Parathyroid adenoma (tissue), 2 donors: Measurements from ENCODE around the gene VTA1.

Experiments
- H2AFZ ChIP-seq: fragments of 300-600 bp; sonication (generic); one replicate; pipeline ENCODE4 v1.7.0; 2017; ENCODE audit warnings: antibody characterized with exemption, mild to moderate bottlenecking
- H3K27ac ChIP-seq: fragments of 300-600 bp; sonication (generic); one replicate; pipeline ENCODE4 v1.7.0; 2017
- H3K27me3 ChIP-seq: fragments of 300-600 bp; sonication (generic); one replicate; pipeline ENCODE4 v1.7.0; 2017; ENCODE audit warnings: low read length; ENCODE audit not compliant: control insufficient read depth, insufficient read depth
- H3K36me3 ChIP-seq: fragments of 300-600 bp; sonication (generic); one replicate; pipeline ENCODE4 v1.7.0; 2017; ENCODE audit warnings: low read length; ENCODE audit not compliant: control insufficient read depth, insufficient read depth
- H3K4me1 ChIP-seq: fragments of 300-600 bp; sonication (generic); one replicate; pipeline ENCODE4 v1.7.0; 2017; ENCODE audit warnings: control low read depth
- H3K4me2 ChIP-seq: fragments of 300-600 bp; sonication (generic); one replicate; pipeline ENCODE4 v1.7.0; 2017; ENCODE audit warnings: low read length
- H3K4me3 ChIP-seq: fragments of 300-600 bp; sonication (generic); one replicate; pipeline ENCODE4 v1.7.0; 2017; ENCODE audit warnings: low read depth, low read length
- H3K79me2 ChIP-seq: fragments of 300-600 bp; sonication (generic); one replicate; pipeline ENCODE4 v1.7.0; 2017; ENCODE audit warnings: control low read depth
- H3K9ac ChIP-seq: fragments of 300-600 bp; sonication (generic); one replicate; pipeline ENCODE4 v1.7.0; 2017; ENCODE audit warnings: mild to moderate bottlenecking
- H3K9me3 ChIP-seq: fragments of 300-600 bp; sonication (generic); one replicate; pipeline ENCODE4 v1.7.0; 2017; ENCODE audit warnings: low read length; ENCODE audit not compliant: control insufficient read depth
- TF ChIP-seq, protein P1 (sequence below): fragments of 300-600 bp; sonication (generic); IDR thresholded peaks from one replicate; pipeline ENCODE4 v1.7.0; 2017; ENCODE audit warnings: antibody characterized with exemption, mild to moderate bottlenecking
- donor health status: primary hyperparathyroidism.

VTA1 gene

DNA sequence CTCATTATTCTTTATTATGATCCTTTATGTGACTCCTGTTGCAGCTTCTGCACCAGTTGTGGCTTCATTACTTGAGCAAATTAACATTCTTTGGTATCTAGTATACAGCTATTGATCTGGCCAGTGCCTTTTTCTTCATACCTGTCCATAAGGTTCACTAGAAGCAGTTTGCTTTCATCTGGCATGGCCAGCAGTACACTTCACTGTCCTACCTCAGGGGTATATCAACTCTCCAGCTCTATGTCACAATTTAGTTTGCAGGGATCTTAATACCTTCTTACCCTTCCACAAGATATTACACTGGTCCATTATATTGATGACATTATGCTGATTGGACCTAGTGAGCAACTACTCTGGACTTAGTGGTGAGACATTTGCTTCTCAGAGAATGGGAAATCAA is 46.6 kb downstream of the VTA1 start:
- Histone ChIP-seq H3K4me1 (no peaks in the 10 kb centered on the region), H2AFZ (no peak overlapping the region), H3K27me3 (no peaks in the 10 kb centered on the region), H3K79me2 (peaks cover 4% of the 10 kb centered on the region), H3K4me2 (no peak overlapping the region), H3K4me3 (no peak overlapping the region), H3K9me3 (no peaks in the 10 kb centered on the region), H3K9ac (no peak overlapping the region), H3K36me3 (no peaks in the 10 kb centered on the region), H3K27ac (no peak overlapping the region)
- TF ChIP-seq, protein P1, sequence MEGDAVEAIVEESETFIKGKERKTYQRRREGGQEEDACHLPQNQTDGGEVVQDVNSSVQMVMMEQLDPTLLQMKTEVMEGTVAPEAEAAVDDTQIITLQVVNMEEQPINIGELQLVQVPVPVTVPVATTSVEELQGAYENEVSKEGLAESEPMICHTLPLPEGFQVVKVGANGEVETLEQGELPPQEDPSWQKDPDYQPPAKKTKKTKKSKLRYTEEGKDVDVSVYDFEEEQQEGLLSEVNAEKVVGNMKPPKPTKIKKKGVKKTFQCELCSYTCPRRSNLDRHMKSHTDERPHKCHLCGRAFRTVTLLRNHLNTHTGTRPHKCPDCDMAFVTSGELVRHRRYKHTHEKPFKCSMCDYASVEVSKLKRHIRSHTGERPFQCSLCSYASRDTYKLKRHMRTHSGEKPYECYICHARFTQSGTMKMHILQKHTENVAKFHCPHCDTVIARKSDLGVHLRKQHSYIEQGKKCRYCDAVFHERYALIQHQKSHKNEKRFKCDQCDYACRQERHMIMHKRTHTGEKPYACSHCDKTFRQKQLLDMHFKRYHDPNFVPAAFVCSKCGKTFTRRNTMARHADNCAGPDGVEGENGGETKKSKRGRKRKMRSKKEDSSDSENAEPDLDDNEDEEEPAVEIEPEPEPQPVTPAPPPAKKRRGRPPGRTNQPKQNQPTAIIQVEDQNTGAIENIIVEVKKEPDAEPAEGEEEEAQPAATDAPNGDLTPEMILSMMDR, result no peak

DNA sequence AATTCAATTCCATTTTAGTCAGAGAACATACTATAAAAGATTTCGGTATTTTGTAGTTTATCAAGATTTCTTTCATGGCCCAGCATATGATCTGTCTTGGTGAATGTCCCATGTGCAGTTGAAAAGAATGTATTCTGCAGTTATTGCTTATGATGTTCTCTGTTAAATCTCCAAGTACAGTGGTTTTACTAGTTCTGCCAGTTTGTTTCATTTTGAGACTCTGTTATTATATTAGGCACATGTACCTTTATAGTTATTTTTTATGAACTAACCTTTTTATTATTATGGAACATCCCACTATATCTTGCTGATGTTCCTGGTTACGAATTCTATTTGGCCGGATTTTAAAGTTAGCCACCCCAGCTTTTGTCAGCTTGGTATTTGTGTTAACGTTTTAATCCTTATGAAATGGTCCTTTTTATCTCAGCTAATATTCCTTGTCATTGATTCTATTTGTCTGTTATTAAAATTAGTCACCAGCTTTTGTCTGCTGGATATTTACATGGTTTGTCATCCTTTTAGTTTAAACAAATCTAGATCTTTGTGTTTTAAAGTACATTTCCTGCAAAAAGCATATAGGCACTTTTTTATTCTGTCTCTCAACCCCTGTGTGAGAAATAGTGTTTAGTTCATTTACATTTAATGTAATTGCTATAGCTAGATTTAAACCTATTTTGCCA is 48.9 kb downstream of the VTA1 start:
- no peak overlapping the region for H3K9ac ChIP-seq
- no peaks in the 10 kb centered on the region for H3K36me3 ChIP-seq
- no peak overlapping the region for H3K4me3 ChIP-seq
- no peak overlapping the region for H3K4me2 ChIP-seq
- H3K4me1 ChIP-seq, result no peaks in the 10 kb centered on the region
- no peak overlapping the region for H2AFZ ChIP-seq
- TF ChIP-seq, protein P1, result no peak
- no peak overlapping the region for H3K27ac ChIP-seq
- H3K79me2 ChIP-seq, result peaks cover 4% of the 10 kb centered on the region
- no peaks in the 10 kb centered on the region for H3K27me3 ChIP-seq
- H3K9me3 ChIP-seq, result no peaks in the 10 kb centered on the region

DNA sequence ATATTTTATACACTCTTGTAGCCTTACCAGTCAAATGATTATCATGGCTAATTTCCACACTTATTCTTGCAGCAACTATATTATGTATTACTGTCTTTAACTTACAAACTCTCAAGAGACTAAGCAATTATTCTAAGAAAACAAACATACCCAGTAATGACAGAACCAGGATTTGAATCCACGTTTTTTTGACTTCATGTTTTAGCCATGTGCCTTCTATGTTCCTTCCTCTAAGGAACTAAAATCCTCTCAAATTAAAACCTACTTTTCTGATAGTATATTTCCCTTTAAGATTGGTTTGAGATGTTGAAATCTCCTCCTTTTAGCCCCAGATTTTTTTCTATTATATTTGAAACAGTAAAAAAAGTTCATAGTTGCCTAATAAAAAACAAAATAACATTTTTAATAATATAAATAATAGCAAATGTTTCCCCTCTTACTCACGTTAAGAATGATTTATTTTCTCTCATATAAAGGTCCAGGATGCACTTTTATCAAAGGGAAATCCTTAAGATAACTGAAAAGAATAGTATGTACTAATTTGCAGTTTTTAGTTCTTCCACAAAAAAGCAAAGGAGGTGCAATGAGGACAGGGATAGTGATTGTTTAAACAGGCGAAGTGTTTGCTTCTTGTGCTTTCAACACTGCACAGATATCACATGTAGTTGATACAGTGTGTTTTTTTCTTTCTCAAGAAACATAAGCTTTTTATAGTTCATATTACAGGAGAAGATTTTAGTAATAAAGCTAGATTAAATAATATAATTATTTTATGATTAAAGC is 54.0 kb downstream of the VTA1 start:
- Histone ChIP-seq H3K27ac (no peak overlapping the region), H3K4me1 (no peaks in the 10 kb centered on the region), H3K9me3 (no peaks in the 10 kb centered on the region), H3K9ac (no peak overlapping the region), H3K36me3 (no peaks in the 10 kb centered on the region), H3K27me3 (no peaks in the 10 kb centered on the region), H3K4me2 (no peak overlapping the region), H3K4me3 (no peak overlapping the region), H2AFZ (no peak overlapping the region), H3K79me2 (no peaks in the 10 kb centered on the region)
- TF ChIP-seq, protein P1, result no peak

DNA sequence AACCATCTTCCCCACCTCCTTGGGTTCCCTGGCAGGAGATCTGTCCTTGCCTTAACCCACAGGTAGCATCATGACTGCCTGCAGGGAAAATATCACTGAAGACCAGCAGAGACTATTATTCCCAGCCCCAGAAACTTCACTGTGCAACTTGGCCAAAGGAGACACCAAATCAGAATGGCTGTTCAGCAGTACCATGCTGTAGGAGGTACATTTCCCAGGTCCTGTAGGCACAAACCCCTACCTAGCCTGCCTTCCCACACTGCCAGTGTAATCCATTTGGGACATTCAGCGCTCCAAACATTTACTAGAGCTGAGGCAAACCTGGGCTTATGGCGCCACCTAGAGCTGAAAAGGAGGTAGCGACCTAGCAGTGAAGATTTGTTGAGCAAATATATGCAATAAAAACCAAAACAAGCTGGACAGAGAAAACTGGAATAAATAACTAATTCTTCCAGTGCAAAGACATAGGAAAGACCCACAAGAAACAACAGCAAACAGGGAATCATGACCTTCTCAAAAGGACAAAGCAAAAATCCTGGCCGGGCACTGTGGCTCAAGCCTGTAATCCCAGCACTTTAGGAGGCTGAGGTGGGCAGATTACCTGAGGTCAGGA is 60.3 kb downstream of the VTA1 start:
- Histone ChIP-seq H3K36me3 (no peaks in the 10 kb centered on the region), H3K79me2 (no peaks in the 10 kb centered on the region), H3K9me3 (no peaks in the 10 kb centered on the region), H3K9ac (no peak overlapping the region), H3K27ac (no peak overlapping the region), H2AFZ (no peak overlapping the region), H3K4me2 (no peak overlapping the region), H3K27me3 (no peaks in the 10 kb centered on the region), H3K4me1 (no peaks in the 10 kb centered on the region), H3K4me3 (no peak overlapping the region)
- TF ChIP-seq, protein P1, result peak; percentile 83
